HG03460 (cell line): ENCODE results near the gene COL9A3.

Experiments used
- ATAC-seq: cut with Tn5 transposase; IDR thresholded peaks from one replicate; pipeline ENCODE4 v1.9.1; 2021; ENCODE audit not compliant: unreplicated experiment

Gene COL9A3

DNA sequence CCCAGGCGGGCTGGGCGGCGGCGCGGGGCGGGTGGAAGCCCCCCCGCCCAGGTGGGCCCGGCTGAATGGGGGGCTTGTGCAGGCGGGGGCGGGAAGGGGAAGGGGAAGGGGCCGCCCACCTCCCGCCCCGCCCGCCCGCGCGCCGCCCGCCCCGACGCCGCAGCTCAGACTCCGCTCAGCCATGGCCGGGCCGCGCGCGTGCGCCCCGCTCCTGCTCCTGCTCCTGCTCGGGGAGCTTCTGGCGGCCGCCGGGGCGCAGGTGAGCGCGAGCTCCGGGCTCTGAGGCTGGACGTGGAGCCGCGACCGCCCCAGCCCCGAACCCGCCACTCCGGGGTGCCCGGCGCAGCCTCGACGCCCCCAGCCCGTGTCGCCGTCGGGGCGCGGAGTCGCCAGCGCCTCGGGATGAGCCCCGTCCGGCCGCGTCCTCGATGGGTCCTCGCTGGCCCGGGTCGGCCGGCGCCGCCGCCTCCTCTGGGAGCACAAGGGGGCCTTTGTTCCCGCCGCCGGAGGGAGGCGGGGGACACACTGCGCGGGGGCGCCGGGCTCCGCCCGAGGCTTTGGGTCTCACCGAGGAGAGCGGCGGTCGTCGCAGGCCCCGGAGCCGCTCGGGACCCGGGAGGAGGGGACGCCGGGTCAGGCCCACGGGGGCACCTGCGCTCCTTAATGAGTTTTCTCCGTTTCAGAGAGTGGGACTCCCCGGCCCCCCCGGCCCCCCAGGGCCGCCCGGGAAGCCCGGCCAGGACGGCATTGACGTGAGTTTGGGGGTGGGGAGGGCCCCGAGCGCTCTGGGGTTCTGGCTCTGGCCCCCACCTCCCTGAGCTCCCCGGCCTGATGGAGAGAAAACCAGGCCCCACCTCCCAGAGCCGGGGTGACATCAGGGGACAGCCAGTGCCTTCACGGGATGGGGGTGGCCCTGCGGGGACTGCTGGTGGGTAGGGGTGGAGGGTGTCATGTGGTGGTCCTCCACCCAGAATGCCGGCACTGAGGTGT lies at the start of gene COL9A3:
TSS of gene COL9A3 (plus strand) at position 167 of the 990 bp plus-strand sequence. CDS start at position 182, 15 bp downstream.
- no peak for ATAC-seq

GRCh38 chr20:62768234-62768546 lies 48.7 kb upstream of the COL9A3 start:
- no peak for ATAC-seq

DNA sequence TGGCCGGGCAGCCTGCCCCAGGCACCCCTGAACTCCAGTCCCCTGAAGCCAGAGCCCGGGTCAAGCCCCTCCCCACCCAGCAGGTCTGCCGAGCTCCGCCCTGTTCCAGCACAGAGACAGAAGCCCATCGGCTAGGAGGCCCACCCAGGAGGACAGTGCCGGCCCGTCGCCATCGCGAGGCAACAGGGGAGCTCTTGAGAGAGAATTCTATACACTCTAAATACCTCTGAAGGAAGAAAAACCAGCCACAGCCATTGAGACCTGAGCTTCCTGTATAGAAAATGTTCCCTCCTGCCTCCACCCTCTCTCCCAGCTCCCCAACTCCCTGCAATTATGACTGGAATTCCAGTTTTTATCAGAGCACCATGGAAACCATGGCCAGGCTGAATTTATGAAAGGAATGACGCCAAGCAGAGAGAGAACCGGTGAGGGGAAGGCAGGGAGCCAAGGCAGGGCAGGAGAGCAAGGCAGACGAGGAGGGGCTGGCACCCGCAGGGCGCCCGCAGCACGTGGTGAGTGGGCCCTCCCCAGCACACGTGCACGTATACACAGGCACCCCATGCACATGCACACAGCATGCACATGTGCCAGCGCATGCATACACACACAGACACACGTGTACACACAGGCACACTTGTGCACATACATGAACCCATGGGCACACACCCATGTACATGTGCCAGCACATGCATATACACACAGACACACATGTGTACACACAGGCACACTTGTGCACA lies 48.1 kb upstream of the COL9A3 start:
- ATAC-seq: no peak

GRCh38 chr20:62769346-62770071 lies 47.3 kb upstream of the COL9A3 start:
- no peak for ATAC-seq

DNA sequence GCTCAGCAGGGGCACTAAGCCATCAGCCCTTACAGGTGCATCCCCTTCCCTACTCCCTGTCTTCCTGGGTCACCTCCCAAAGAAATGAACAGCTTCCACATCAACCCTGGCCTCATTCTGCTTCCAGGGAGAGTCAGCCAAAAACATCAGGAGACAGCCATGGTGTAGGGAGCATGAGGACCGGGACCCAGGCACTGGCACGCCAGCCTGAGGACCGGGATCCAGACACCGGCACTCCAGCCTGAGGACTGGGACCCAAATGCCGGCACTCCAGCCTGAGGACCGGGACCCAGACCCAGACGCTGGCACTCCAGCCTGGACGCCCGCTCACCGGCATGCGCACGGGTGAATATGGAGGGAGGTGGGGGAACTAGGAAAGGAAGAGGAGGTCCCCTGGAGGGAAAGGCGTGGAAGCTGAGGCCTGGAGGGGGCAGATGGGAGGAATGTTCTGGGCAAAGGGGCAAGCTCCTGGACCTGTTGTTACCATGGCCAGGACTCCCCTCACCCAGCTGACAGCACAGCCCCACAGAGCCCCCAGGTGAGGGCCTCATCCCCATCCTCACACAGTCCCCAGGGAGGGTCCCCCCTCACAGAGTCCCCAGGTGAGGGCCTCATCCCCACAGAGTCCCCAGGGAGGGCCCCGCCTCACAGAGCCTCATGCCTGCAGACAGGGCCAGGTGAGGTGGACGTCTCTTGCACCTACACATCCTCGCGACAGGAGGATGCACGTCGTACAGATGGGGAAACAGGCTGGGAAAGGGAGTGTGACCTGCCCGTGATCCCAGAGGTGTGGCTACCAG lies 46.5 kb upstream of the COL9A3 start:
- ATAC-seq: no peak

- no peak for ATAC-seq
Measured at GRCh38 chr20:62770916-62771315, 45.9 kb upstream of the COL9A3 start.

DNA sequence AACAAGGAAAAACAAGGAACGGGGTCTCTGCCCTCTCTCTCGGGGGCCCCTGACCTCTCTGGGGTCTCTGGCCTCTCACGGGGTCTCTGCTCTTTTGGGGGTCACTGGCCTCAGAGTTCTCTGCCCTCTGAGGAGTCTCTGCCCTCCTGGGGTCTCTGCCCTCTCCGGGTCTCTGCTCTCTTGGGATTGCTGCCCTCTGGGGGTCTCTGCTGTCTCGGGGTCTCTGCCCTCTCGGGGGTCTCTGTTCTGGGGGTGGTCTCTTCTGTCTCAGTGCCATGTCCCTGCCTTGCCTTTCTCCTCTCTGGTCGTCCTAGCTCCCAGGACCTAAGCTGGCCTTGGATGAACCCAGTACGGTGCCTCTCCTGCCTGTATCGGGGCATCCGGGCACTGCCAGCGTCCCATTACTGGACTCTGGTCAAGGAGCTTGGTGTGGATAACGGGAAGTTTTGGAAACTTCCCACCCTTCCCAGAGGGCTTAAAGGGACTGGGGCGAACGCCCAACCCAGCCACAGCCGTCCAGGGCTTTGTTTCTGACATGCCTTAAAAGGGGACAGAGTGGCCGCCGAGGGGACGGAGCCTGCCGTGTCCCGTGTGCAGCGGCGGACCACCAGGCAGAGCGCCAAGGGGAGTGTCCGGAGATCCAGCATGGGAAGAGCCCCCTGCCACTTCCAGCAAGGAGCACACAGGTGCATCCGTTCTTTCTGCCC lies 45.3 kb upstream of the COL9A3 start:
- no peak for ATAC-seq

GRCh38 chr20:62772103-62772611 lies 44.7 kb upstream of the COL9A3 start:
- no peak for ATAC-seq

- no peak for ATAC-seq
Measured at GRCh38 chr20:62772619-62772989, 44.2 kb upstream of the COL9A3 start.

DNA sequence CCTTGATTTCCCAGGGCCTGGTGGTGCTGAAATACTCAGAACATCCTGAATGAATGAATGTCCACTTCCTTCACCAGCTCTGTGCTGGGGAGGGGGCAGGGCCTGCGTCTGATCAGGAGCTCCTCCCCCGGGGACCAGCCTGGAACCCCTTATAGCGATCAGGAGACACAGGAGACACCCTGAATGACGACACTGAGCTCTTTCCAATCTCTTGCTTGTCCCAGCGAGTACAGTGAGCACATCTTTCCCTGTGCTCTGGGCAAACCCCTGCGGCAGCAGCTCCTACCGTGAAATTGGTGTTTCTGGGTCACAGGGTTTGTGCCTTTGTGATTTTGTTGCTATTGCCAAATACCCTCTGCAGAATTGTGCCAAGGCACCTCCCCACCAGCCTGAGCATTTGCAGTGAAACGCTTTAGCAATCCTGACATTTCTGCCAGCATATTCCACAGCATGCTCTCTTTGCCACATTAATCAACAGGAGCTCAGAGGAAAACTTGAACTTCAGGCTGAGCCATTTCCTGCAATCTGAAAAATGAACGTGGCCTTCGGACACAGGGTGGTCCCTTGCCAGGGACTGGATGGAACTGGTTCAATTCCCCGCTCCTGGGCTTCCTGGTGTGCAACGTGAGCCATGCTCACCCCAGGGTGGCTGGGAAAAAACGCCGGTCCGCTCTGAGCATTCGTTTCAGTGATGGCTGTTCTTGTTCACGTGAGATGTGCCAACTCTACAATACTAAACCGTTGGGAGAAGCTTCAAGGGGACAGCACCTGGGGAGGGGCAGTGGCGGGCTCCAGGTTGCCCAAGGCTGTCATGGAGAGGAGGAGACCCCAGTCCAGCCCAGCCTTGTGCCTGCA lies 43.6 kb upstream of the COL9A3 start:
- ATAC-seq: no peak

DNA sequence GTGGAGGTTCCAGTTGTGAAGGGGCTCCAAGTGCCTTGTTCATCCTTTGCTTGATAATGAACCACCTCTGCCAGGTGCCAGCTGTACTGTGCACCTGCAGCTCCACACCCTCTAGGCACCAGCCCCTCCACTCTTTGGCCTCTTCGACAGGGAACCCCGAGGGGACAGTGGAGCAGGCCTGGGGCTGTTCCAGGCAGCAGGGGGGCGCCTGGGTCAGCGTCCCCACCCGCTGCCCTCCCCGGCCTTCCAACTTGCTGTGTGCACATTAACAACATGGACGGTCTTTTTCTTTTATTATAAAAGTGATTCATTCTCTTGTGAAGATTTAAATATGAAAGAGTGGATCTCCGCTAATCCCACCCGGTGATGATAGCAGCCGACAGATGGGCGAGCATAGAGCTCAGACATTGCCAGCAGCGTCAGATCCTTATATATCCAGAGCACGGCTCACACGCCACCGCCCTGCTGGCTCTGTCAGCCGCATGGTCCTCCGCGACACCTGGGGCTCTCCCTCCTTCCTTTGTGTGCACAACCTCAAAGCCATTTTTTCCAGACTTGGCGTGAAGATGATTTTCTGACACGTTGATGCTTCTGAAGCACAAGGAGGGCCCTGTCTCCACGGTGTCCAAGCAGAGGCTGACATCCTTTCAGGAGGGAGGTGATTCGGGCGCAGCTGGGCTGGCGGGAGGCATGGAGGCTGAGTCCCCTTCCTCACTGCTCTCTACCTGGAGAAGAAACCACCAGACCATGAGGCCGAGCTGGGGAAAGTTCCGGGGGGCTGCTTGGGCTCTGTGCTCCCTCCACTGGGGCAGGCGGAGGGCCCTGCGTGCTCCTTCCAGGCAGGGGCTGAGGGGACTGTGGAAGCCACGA lies 42.8 kb upstream of the COL9A3 start:
- ATAC-seq: no peak

DNA sequence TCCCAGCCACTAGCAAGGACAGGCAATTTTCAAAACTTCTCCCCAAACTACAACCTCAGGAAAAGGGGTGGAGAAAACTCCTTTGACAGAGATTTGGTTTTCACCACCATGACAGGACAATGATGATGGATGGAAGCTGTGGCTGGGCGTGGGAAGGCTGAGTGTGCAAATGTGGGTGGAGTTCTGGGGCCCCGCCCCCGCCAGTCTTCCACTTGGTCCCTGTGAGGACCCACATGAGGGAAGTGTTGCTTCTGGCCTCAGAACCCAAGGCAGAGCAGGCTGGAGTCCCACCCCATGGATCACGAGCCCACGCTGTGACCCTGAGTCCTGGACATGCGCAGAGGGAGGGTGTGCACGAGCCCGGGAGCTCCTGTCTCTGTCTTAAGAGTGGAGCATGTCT lies 42.1 kb upstream of the COL9A3 start:
- no peak for ATAC-seq

- ATAC-seq: no peak
Measured at GRCh38 chr20:62775206-62775605, 41.6 kb upstream of the COL9A3 start.

GRCh38 chr20:62776035-62776691 lies 40.7 kb upstream of the COL9A3 start:
- no peak for ATAC-seq

- ATAC-seq: no peak
Measured at GRCh38 chr20:62776692-62777527, 39.9 kb upstream of the COL9A3 start.

DNA sequence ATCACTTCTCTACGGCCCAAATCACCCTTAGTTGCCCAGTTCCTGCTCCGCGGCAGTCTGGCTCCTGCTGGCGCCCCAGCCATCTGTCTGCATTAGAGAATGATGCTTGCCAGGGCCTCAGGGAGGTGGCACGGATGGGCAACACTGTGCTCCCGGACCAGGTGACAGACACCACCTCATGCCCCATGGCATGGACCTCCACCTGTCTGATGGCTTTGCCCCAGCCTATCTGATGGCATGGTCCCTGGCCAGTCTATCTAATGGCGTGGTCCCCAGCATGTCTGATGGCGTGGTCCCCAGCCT lies 39.4 kb upstream of the COL9A3 start:
- no peak for ATAC-seq

GRCh38 chr20:62778058-62778457 lies 38.8 kb upstream of the COL9A3 start:
- ATAC-seq: no peak
